ENCODE data around the gene PTPRN.

- no peak for TF ChIP-seq POLR2A (IDR thresholded peaks at IDR 0.05)
- TF ChIP-seq CTCF (IDR thresholded peaks at IDR 0.05): no peak
Measured at GRCh38 chr2:219271021-219271420, 38.2 kb downstream of the PTPRN start.
